ENCODE results near the gene ABT1. TPM values are rescaled to one million over a fixed set of nuclear protein-coding genes. Genes with fewer than 3 reads are reported as not detected.

Gene ABT1
- total RNA-seq, 2 experiments from 2014 or later: 22.6 to 22.7 TPM

DNA sequence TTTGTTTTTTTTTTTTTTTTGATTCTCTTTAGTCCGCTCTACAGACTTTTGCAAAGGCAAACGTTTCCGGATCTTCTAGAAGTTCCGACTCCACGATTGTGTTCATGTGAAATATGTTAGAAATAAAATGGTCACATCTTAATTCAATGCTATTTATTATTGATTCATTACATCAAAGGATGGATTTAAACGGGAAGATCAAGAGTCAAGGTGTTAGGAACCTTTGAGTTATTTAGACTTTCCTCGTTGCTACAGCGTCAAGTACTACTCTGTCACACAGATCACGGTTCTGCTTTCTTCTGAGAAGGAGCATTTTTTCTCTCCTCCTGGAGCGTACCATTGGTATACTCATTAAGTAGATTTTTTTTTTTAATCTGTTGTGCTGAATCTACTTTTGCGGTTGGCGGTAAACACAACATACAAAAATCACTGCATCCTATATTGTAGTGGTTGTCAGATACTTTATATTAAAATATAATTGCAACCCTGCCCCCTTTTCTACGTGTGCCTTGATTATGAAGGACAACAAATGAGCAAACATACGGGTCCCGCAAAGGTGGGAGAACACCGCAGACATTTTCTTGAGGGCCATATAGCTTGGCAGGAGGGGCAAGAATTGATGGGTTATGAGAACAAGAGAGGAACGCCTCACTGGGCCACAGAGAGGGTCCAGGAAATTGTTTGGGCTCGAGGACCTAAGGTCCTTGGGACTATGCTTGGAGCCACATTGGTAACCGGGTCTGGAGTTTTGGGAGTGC, 41.1 kb upstream of the ABT1 start:
- ChIA-PET CTCF (interaction anchor here (0.8 to 2.7 kb wide), 6 partner anchors 13 to 214 kb away, joined by 3 to 21 read pairs (median 6); partner anchors contain the start of gene HMGN4), POLR2A (interaction anchor here (0.8 to 1.3 kb wide), 2 partner anchors 26 to 398 kb away, joined by 3 read pairs; a partner anchor contains a TSS)
- no peaks in the 10 kb centered on the region for H3K9me3 Mint-ChIP-seq
- H3K4me1 Mint-ChIP-seq (ENCODE audit: low read depth): peaks cover 12% of the 10 kb centered on the region
- H3K27ac Mint-ChIP-seq: no peak overlapping the region
- H3K27me3 Mint-ChIP-seq: no peaks in the 10 kb centered on the region
- peak overlapping the region; percentile 66 for H3K4me3 Mint-ChIP-seq
- DNase-seq: no peak
- intact Hi-C loops (cut with micrococcal nuclease): no loop called here
- H3K36me3 Mint-ChIP-seq: no peaks in the 10 kb centered on the region

DNA sequence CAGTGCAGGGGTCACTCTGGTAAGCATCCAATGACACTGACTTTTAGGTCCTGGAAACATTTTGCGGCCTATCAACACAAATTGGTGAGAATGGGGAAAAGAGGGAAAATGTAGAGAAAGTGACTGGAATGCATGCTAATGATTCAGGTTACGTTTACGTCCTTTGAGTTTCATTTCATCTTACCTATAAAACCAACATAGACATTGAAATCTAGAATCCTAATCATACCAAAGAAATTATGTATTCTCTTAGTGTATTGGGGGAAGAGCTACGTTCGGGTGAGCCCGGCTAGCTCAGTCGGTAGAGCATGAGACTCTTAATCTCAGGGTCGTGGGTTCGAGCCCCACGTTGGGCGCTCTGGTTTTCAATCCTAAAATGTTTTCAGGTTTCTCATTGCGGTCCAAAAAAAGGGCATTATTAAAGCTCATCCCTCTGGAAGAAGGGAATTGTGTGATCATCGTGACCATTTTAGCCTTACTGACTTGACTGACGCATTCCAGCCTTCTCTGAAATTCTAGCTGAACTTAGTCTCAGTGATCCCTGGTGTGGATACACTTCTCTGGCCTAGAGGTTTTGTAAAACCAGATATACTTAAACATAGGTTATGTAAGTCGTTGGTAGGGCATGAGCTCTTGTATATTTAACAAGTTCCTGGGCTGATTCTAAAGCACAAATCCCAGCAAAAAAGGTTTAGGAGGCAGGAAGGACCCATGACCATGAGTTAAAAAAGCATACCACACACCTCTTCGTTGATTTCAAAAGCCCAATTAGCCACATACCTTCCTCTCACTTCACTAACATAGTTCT, 40.3 kb upstream of the ABT1 start:
- no peaks in the 10 kb centered on the region for H3K36me3 Mint-ChIP-seq
- DNase-seq: peak; percentile 65
- peak overlapping the region; percentile 42 for H3K27ac Mint-ChIP-seq
- H3K4me3 Mint-ChIP-seq: peak overlapping the region; percentile 35
- peaks cover 11% of the 10 kb centered on the region for H3K4me1 Mint-ChIP-seq (ENCODE audit: low read depth)
- CTCF ChIA-PET: interaction anchor here (0.8 to 1.5 kb wide), 5 partner anchors 9 to 24 kb away, joined by 3 to 5 read pairs (median 3); no protein-coding TSS in a partner anchor
- no peaks in the 10 kb centered on the region for H3K27me3 Mint-ChIP-seq
- POLR2A ChIA-PET: interaction anchor here (0.6 to 0.8 kb wide), 2 partner anchors 8 to 27 kb away, joined by 3 read pairs; no protein-coding TSS in a partner anchor
- H3K9me3 Mint-ChIP-seq: no peaks in the 10 kb centered on the region
- intact Hi-C loops (cut with micrococcal nuclease): no loop called here

DNA sequence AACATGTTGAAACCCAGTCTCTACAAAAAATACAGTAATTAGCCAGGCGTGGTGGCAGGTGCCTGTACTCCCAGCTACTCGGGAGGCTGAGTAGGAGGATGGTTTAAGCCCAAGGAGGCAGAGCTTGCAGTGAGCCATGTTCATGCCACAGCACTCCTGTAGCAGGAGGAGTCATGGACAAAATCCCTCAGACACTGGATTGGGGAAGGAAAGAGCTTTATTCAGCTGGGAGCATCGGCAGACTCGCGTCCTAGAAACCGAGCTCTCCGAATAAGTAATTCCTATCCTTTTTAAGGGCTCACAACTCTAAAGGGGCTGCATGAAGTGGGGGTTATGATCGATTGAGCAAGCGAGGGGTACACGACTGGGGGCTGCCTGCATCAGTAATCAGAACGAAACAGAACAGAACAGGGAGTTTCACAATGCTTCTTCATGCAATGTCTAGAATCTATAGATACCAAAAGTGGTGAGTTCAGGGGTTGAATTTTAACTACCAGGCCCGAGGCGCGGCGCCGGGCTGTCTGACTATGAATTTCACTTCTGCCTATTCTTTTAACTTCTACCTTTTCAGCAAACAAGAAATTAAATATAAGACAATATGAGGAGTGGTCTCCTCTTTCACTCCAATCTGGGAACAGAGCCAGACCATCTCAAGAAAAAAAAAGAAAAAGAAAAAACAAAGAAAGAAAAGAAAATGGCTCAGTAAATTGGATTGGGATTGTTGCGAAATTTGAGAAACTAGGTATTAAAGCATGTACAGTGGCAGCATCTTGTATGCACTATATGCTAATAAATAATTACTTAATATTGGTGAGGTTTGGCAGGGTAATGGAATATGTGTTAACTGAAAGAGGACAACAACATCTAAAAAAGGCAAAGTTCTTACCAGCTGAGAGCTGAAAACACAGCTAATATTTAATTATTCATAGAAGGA, 35.0 kb upstream of the ABT1 start:
- CTCF ChIA-PET: interaction anchor here (0.5 to 0.8 kb wide), 3 partner anchors 220 to 517 kb away, joined by 3 to 4 read pairs (median 3); no protein-coding TSS in a partner anchor
- intact Hi-C loops (cut with micrococcal nuclease): loop anchor here (10.0 kb wide), 1 partner anchor 387 kb away; no protein-coding TSS in a partner anchor
- H3K9me3 Mint-ChIP-seq: no peaks in the 10 kb centered on the region
- H3K27me3 Mint-ChIP-seq: no peaks in the 10 kb centered on the region
- no peaks in the 10 kb centered on the region for H3K36me3 Mint-ChIP-seq
- H3K4me3 Mint-ChIP-seq: no peak overlapping the region
- DNase-seq: no peak
- H3K27ac Mint-ChIP-seq: no peak overlapping the region
- POLR2A ChIA-PET: no interaction called here
- H3K4me1 Mint-ChIP-seq (ENCODE audit: low read depth): no peaks in the 10 kb centered on the region

DNA sequence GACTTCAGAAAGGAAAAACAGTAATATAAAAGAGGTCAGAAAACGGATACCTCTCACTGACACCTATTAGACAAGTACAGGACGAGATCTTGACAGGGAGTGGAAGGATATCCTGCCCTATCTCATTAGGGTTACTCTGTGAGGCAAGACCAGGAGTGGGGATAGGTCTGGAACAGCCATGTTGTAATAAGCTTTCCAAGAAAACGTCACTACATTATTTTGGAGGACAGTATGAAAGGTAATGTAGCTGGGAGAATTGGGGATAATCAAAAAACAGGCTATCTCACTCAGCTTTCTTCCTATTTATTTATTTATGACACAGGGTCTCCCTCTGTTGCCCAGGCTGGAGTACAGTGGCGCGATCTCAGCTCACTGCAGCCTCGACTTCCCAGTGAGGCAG, 33.3 kb upstream of the ABT1 start:
- peaks cover 2% of the 10 kb centered on the region for H3K4me1 Mint-ChIP-seq (ENCODE audit: low read depth)
- peaks cover 1% of the 10 kb centered on the region for H3K36me3 Mint-ChIP-seq
- H3K9me3 Mint-ChIP-seq: peaks cover under 1% of the 10 kb centered on the region
- intact Hi-C loops (cut with micrococcal nuclease): loop anchor here (10.0 kb wide), 1 partner anchor 389 kb away; no protein-coding TSS in a partner anchor
- no peak for DNase-seq
- H3K4me3 Mint-ChIP-seq: no peak overlapping the region
- ChIA-PET POLR2A (no interaction called here), CTCF (interaction anchor here (0.7 to 1.3 kb wide), 2 partner anchors 9 to 32 kb away, joined by 5 to 6 read pairs; no protein-coding TSS in a partner anchor)
- H3K27ac Mint-ChIP-seq: no peak overlapping the region
- peaks cover 1% of the 10 kb centered on the region for H3K27me3 Mint-ChIP-seq

DNA sequence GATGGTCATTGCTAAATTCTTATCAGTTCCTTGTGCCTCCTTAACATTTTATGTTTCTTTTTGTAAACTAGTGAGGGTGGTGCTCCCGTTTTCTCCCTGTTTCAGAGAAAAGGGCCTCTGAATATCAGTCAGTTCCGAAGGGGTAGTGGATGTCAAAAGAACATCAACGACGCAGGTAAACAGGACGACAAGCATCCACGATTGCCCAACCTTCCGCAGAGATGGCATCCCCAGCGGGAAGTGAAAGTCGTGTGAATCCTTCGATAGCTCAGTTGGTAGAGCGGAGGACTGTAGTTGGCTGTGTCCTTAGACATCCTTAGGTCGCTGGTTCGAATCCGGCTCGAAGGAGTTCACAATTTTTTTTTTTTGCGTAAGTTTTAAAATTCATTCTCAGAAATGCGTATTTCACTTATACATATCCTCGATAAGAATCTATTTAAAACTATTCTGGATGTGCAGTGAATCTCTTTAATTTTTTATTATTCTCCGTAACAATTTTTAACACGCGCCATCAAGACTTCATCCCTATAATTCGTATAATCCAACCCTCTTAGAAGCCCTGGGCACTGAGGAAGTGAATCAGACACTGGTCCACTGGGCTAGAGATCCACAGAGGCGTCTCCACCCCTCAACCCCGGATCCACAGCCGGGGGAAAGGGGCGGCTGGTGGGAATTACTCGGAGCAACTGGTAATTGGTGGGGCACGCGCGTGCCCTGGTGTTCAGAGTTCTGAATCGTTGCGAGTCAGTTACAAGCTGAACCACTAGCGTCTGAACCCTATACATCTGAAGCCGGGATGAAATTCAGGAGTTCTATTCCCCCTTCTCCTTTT, 27.9 kb upstream of the ABT1 start:
- H3K36me3 Mint-ChIP-seq: peaks cover 3% of the 10 kb centered on the region
- intact Hi-C loops (cut with micrococcal nuclease): loop anchor here (1.0 to 10.0 kb wide), 6 partner anchors 15 to 394 kb away; no protein-coding TSS in a partner anchor
- H3K4me1 Mint-ChIP-seq (ENCODE audit: low read depth): peaks cover 26% of the 10 kb centered on the region
- CTCF ChIA-PET: interaction anchor here (0.6 to 4.5 kb wide), 16 partner anchors 8 to 317 kb away, joined by 3 to 28 read pairs (median 5); partner anchors contain the start of gene ABT1
- H3K27me3 Mint-ChIP-seq: peaks cover 4% of the 10 kb centered on the region
- peak overlapping the region; percentile 90 for H3K27ac Mint-ChIP-seq
- POLR2A ChIA-PET: interaction anchor here (0.6 to 1.4 kb wide), 7 partner anchors 27 to 551 kb away, joined by 3 to 6 read pairs (median 4); a partner anchor contains a TSS
- H3K9me3 Mint-ChIP-seq: peaks cover 2% of the 10 kb centered on the region
- peak overlapping the region; percentile 87 for H3K4me3 Mint-ChIP-seq
- peak; percentile 99 for DNase-seq

DNA sequence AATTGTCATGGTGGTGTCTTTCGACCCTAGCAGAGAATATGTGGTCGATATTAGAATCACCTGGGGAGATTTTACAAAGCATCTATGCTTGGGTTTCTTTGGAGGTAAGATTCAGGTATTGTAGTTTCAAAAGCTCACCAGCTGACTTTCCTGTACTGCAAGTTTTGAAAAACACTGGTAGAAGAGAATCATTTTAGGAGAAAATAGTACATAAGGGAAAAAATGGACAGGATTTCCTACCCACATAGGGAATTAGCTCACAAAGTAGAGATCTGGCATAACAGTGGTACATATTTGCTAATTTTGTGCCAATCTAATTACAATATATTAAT, 27.4 kb upstream of the ABT1 start:
- ChIA-PET POLR2A (interaction anchor here (0.9 to 1.4 kb wide), 5 partner anchors 15 to 353 kb away, joined by 3 to 4 read pairs (median 3); a partner anchor contains a TSS), CTCF (interaction anchor here (0.6 to 4.5 kb wide), 15 partner anchors 8 to 317 kb away, joined by 3 to 28 read pairs (median 5); partner anchors contain the start of gene ABT1)
- H3K27ac Mint-ChIP-seq: peak overlapping the region; percentile 90
- intact Hi-C loops (cut with micrococcal nuclease): loop anchor here (10.0 kb wide), 1 partner anchor 395 kb away; no protein-coding TSS in a partner anchor
- no peak for DNase-seq
- H3K27me3 Mint-ChIP-seq: peaks cover 4% of the 10 kb centered on the region
- H3K4me3 Mint-ChIP-seq: peak overlapping the region; percentile 87
- H3K4me1 Mint-ChIP-seq (ENCODE audit: low read depth): peaks cover 26% of the 10 kb centered on the region
- peaks cover 2% of the 10 kb centered on the region for H3K9me3 Mint-ChIP-seq
- H3K36me3 Mint-ChIP-seq: peaks cover 3% of the 10 kb centered on the region

DNA sequence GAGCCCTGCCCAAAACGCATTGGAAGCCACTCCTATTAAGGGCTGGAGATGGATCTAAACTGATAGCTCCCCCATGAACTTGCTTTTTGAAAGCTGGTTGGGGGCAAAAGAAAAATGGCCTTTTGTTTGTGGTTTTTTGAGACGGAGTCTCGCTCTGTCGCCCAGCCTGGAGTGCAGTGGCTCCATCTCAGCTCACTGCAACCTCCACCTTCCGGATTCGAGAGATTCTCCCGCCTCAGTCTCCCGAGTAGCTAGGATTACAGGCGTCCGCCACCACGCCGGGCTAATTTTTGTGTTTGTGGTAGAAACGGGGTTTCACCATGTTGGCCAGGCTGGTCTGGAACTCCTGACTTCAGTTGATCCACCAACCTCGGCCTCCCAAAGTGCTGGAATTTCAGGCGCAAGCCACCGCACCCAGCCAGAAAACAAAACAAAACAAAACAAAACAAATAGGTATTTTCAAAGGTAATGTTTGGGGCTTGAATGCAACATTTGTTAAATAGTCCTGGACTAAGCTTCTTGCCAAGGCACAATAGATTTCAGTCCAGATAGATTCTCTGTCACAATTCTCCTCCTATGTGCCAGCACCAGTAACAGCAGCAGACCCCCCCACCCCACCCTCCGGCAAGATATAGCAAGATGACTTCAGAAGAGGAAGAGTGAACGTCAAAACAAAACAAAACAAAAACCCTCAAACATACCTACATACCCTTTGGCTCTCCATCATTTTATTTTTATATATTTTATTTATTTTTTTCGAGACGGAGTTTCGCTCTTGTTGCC, 26.5 kb upstream of the ABT1 start:
- CTCF ChIA-PET: interaction anchor here (0.8 to 4.5 kb wide), 9 partner anchors 13 to 248 kb away, joined by 3 to 28 read pairs (median 8); partner anchors contain the start of gene ABT1
- Mint-ChIP-seq H3K36me3 (peaks cover 3% of the 10 kb centered on the region), H3K9me3 (peaks cover 2% of the 10 kb centered on the region), H3K4me1 (ENCODE audit: low read depth) (peaks cover 26% of the 10 kb centered on the region), H3K27ac (no peak overlapping the region), H3K4me3 (no peak overlapping the region), H3K27me3 (peaks cover 4% of the 10 kb centered on the region)
- DNase-seq: no peak
- intact Hi-C loops (cut with micrococcal nuclease): no loop called here
- POLR2A ChIA-PET: interaction anchor here (0.9 to 1.2 kb wide), 3 partner anchors 16 to 300 kb away, joined by 3 to 4 read pairs (median 3); no protein-coding TSS in a partner anchor

DNA sequence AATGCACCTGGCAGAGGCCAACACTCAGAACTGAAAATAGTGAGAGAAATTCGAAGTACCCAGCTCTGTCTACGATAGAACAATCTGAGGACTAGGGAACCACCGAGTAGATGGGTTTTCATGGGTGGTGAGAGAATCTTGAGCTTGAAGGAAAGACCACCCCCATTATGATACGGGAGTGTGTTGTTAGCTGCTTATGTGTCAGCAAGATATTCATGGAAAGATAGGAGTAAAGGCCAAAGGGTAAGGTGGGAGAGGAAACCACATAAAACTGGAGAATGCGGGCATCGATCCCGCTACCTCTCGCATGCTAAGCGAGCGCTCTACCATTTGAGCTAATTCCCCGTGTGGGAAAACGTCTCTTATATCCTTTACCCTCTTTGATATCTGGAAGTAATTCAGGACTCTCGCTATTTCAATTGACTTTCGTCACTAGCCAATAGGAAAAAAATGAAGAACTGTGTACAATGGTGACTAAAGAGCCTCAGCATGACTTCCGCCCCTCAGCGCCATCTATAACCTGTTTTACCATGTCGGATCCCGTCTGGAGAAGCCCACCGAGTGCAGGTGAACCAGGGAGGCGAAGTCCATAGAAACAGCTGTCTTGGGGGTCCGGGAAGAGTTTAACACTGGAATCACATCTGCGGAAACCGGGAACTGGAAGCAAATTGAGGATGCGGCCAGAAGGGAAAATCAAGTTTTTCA, 25.0 kb upstream of the ABT1 start:
- intact Hi-C loops (cut with micrococcal nuclease): loop anchor here (1.0 kb wide), 1 partner anchor 24 kb away; no protein-coding TSS in a partner anchor
- H3K4me3 Mint-ChIP-seq: peak overlapping the region; percentile 81
- CTCF ChIA-PET: interaction anchor here (0.7 to 9.9 kb wide), 9 partner anchors 8 to 1128 kb away, joined by 4 to 179 read pairs (median 6); partner anchors contain the start of gene ABT1
- peaks cover 29% of the 10 kb centered on the region for H3K4me1 Mint-ChIP-seq (ENCODE audit: low read depth)
- peaks cover 3% of the 10 kb centered on the region for H3K36me3 Mint-ChIP-seq
- DNase-seq: peak; percentile 65
- POLR2A ChIA-PET: interaction anchor here (0.6 to 1.4 kb wide), 4 partner anchors 21 to 301 kb away, joined by 3 to 4 read pairs (median 4); no protein-coding TSS in a partner anchor
- peaks cover 4% of the 10 kb centered on the region for H3K27me3 Mint-ChIP-seq
- H3K9me3 Mint-ChIP-seq: peaks cover 2% of the 10 kb centered on the region
- H3K27ac Mint-ChIP-seq: peak overlapping the region; percentile 80

DNA sequence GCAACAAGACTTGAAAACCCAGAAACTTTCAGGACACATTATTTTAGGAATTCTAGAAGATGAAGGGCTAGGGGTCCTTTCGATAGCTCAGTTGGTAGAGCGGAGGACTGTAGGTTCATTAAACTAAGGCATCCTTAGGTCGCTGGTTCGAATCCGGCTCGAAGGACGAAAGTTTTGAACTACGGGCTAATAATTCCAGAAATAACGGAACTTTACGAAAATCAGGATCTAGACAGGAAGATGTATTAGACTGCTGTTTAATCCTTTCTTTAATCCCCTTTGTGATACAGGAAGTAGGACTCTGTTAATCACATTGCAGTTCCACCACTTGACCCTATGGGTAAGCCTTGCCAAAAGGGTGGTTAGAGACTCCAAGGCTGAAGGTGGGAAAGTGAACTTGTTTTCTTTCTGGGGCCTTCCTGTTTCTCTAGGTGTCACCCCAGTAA, 21.2 kb upstream of the ABT1 start:
- CTCF ChIA-PET: interaction anchor here (9.9 kb wide), 1 partner anchor 18 kb away, joined by 179 read pairs; the partner anchor contains the start of gene ABT1
- H3K36me3 Mint-ChIP-seq: no peaks in the 10 kb centered on the region
- H3K9me3 Mint-ChIP-seq: peaks cover 21% of the 10 kb centered on the region
- H3K4me1 Mint-ChIP-seq (ENCODE audit: low read depth): peaks cover 27% of the 10 kb centered on the region
- POLR2A ChIA-PET: no interaction called here
- no peaks in the 10 kb centered on the region for H3K27me3 Mint-ChIP-seq
- H3K27ac Mint-ChIP-seq: no peak overlapping the region
- H3K4me3 Mint-ChIP-seq: no peak overlapping the region
- intact Hi-C loops (cut with micrococcal nuclease): no loop called here
- no peak for DNase-seq

All from activated CD4-positive, alpha-beta memory T cell treated with anti-CD3 and anti-CD28 coated beads for 36 hours (primary cell).